Natural killer cell (primary cell): ENCODE data around the gene KRTAP9-2. TPM values are rescaled to one million over a fixed set of nuclear protein-coding genes. Genes with fewer than 3 reads are reported as not detected.
"Not testable (repeated sequence)": the region's sequence is repeated elsewhere in the genome, so short reads cannot be mapped to it uniquely, and the experiment has no call there.

Experiments
- ATAC-seq, 3 donors: fragments of 150-1000 bp in 2 of 3; fragments of 200-7000 bp in 1 of 3; cut with Tn5 transposase; 1 replicate in 1 of 3; 2 replicates in 2 of 3; pipeline ENCODE4 v1.10.0; 2021; ENCODE audit warnings: mild to moderate bottlenecking in 2 of 3, moderate library complexity in 2 of 3
- DNase-seq, 2 donors: peaks; one replicate each; pipeline versions ENCODE4 v3.0.0 to v3.0.0-alpha.2; 2013 to 2021; ENCODE audit warnings: mixed read lengths in 1 of 2
- H3K27ac ChIP-seq: one replicate; pipeline ENCODE4 v1.5.1; 2013; ENCODE audit warnings: mild to moderate bottlenecking, low read length
- H3K27me3 ChIP-seq: one replicate; pipeline ENCODE4 v1.6.1; 2013; ENCODE audit warnings: low read length; ENCODE audit not compliant: control insufficient read depth, insufficient read depth
- H3K36me3 ChIP-seq: one replicate; pipeline ENCODE4 v1.6.1; 2013; ENCODE audit warnings: low read length; ENCODE audit not compliant: control insufficient read depth, insufficient read depth
- H3K4me1 ChIP-seq: one replicate; pipeline ENCODE4 v1.6.1; 2013; ENCODE audit warnings: low read length; ENCODE audit not compliant: control insufficient read depth, insufficient read depth
- H3K4me3 ChIP-seq: one replicate; pipeline ENCODE4 v1.5.1; 2013; ENCODE audit warnings: low read length
- H3K9me3 ChIP-seq: one replicate; pipeline ENCODE4 v1.6.1; 2013; ENCODE audit warnings: low read length; ENCODE audit not compliant: control insufficient read depth, insufficient read depth
- H3K27ac Mint-ChIP-seq, 2 donors: one replicate each; pipeline ENCODE4 v1.8.0; 2022; ENCODE audit warnings: mild to moderate bottlenecking in 2 of 2, mixed read lengths in 2 of 2, moderate library complexity in 1 of 2
- H3K27me3 Mint-ChIP-seq, 2 donors: one replicate each; pipeline ENCODE4 v1.8.0; 2022; ENCODE audit warnings: low read depth in 2 of 2, mixed read lengths in 2 of 2
- H3K36me3 Mint-ChIP-seq: one replicate; pipeline ENCODE4 v1.8.0; 2022; ENCODE audit warnings: mixed read lengths
- H3K4me1 Mint-ChIP-seq, 2 donors: one replicate each; pipeline ENCODE4 v1.8.0; 2022; ENCODE audit warnings: mixed read lengths in 2 of 2
- H3K4me3 Mint-ChIP-seq: one replicate; pipeline ENCODE4 v1.8.0; 2022; ENCODE audit warnings: mild to moderate bottlenecking, moderate library complexity, mixed read lengths
- H3K9me3 Mint-ChIP-seq, 2 donors: one replicate each; pipeline ENCODE4 v1.8.0; 2022; ENCODE audit warnings: mixed read lengths in 2 of 2
- CTCF ChIP-seq: fragments of 200-600 bp; IDR thresholded peaks from one replicate; pipeline ENCODE4 v1.8.0; 2022; ENCODE audit warnings: antibody characterized with exemption
- WGBS: methylation state at CpG from one replicate; pipeline ENCODE4 v1.1.7; 2013; ENCODE audit warnings: missing lambda C conversion rate; ENCODE audit not compliant: insufficient coverage; 5-methylcytosine and 5-hydroxymethylcytosine counted together
- intact Hi-C: fragments of 100-400 bp; cut with micrococcal nuclease; formaldehyde crosslinking; loops from one replicate; pipeline ENCODE4 v1.14.2; 2022
- total RNA-seq, 4 donors: library from RNA; stranded (reverse); fragments of 120-200 nt in 1 of 4; gene quantifications; one replicate each; pipeline versions ENCODE4 v1.2.3 to v1.2.4, GENCODE V29; 2013 to 2022

KRTAP9-2 gene
- total RNA-seq, 3 donors from 2014 or later (not counting 1 experiment from before 2014, with no cell fraction given): not detected

- Mint-ChIP-seq H3K9me3 (no peaks in the 10 kb centered on the region), H3K36me3 (no peaks in the 10 kb centered on the region), H3K4me3 (no peak overlapping the region), H3K27me3 (peaks cover 22 to 34% of the 10 kb centered on the region in 2 donors), H3K4me1 (no peaks in the 10 kb centered on the region), H3K27ac (no peak overlapping the region)
- no peaks in the 10 kb centered on the region for H3K36me3 ChIP-seq
- no peak overlapping the region for H3K4me3 ChIP-seq
- intact Hi-C loops: no loop called here
- ATAC-seq (no peak), DNase-seq (no peak)
- TF ChIP-seq CTCF: no peak
- no CpG with 5 or more reads among the region's 3 CpGs for WGBS
- H3K9me3 ChIP-seq: no peaks in the 10 kb centered on the region
- no peaks in the 10 kb centered on the region for H3K4me1 ChIP-seq
- no peak overlapping the region for H3K27ac ChIP-seq
- H3K27me3 ChIP-seq: peaks cover 2% of the 10 kb centered on the region
Observed at GRCh38 chr17:41267711-41268110, 41.3 kb downstream of the KRTAP9-2 start.

GRCh38 chr17:41271323-41271722, 44.9 kb downstream of the KRTAP9-2 start:
- DNase-seq, H3K27ac ChIP-seq, H3K27me3 ChIP-seq, H3K4me3 Mint-ChIP-seq, H3K36me3 Mint-ChIP-seq, ATAC-seq, H3K4me1 ChIP-seq, H3K36me3 ChIP-seq, H3K4me3 ChIP-seq, H3K27ac Mint-ChIP-seq, H3K9me3 Mint-ChIP-seq, H3K9me3 ChIP-seq, H3K4me1 Mint-ChIP-seq, intact Hi-C loops: not testable (repeated sequence)
- H3K27me3 Mint-ChIP-seq: peaks cover 7 to 26% of the 10 kb centered on the region in 2 donors
- 53% methylated on average over 1 of the region's 1 CpG for WGBS

GRCh38 chr17:41271858-41272257, 45.4 kb downstream of the KRTAP9-2 start:
- DNase-seq (no peak), ATAC-seq (no peak)
- Histone ChIP-seq H3K4me3 (no peak overlapping the region), H3K4me1 (no peaks in the 10 kb centered on the region), H3K27ac (no peak overlapping the region), H3K27me3 (no peaks in the 10 kb centered on the region), H3K9me3 (no peaks in the 10 kb centered on the region), H3K36me3 (no peaks in the 10 kb centered on the region)
- H3K4me1 Mint-ChIP-seq: no peaks in the 10 kb centered on the region
- TF ChIP-seq CTCF: no peak
- H3K27ac Mint-ChIP-seq: no peak overlapping the region
- 57% methylated on average over 1 of the region's 1 CpG for WGBS
- H3K36me3 Mint-ChIP-seq: no peaks in the 10 kb centered on the region
- H3K9me3 Mint-ChIP-seq: no peaks in the 10 kb centered on the region
- intact Hi-C loops: no loop called here
- peaks cover 12 to 26% of the 10 kb centered on the region in 2 donors for H3K27me3 Mint-ChIP-seq
- H3K4me3 Mint-ChIP-seq: no peak overlapping the region

- not testable (repeated sequence) for ATAC-seq
Observed at GRCh38 chr17:41275648-41276190, 49.3 kb downstream of the KRTAP9-2 start, which contains the start of gene KRTAP9-7. KRTAP9-7 (plus strand) TSS chr17:41275698; CDS start chr17:41275698, 0 bp downstream.

More at GRCh38 chr17:41275648-41276190, 49.3 kb downstream of the KRTAP9-2 start, which contains the start of gene KRTAP9-7:
- H3K36me3 Mint-ChIP-seq, H3K9me3 ChIP-seq, H3K4me1 ChIP-seq, H3K9me3 Mint-ChIP-seq, H3K4me3 Mint-ChIP-seq, H3K4me3 ChIP-seq, H3K4me1 Mint-ChIP-seq, H3K27ac ChIP-seq, H3K27me3 ChIP-seq, H3K27ac Mint-ChIP-seq, H3K36me3 ChIP-seq: not testable (repeated sequence)
- 87% methylated on average over 3 of the region's 3 CpGs for WGBS
- intact Hi-C loops: loop anchor here (1.0 kb wide), 1 partner anchor 11 kb away; no protein-coding TSS in a partner anchor
- peaks cover 20 to 39% of the 10 kb centered on the region in 2 donors for H3K27me3 Mint-ChIP-seq
- peak in 1 of 2 donors; percentile 1 for DNase-seq

Other genes with a start within 250 kb of the KRTAP9-2 start
- not detected for gene KRT40, start 242.3 kb upstream of the KRTAP9-2 start, total RNA-seq
- gene KRTAP3-3, start 232.5 kb upstream of the KRTAP9-2 start, total RNA-seq: not detected
- gene KRTAP3-2, start 226.7 kb upstream of the KRTAP9-2 start, total RNA-seq: not detected
- gene KRTAP3-1, start 217.5 kb upstream of the KRTAP9-2 start, total RNA-seq: not detected
- gene KRTAP1-5, start 199.4 kb upstream of the KRTAP9-2 start, total RNA-seq: not detected
- gene KRTAP1-4, start 196.5 kb upstream of the KRTAP9-2 start, total RNA-seq: not detected
- not detected for gene KRTAP1-3, start 191.8 kb upstream of the KRTAP9-2 start, total RNA-seq
- gene KRTAP1-1, start 185.2 kb upstream of the KRTAP9-2 start, total RNA-seq: not detected
- gene KRTAP2-1, start 179.3 kb upstream of the KRTAP9-2 start, total RNA-seq: not detected
- not detected for gene KRTAP2-2, start 171.4 kb upstream of the KRTAP9-2 start, total RNA-seq
- gene KRTAP2-3, start 166.5 kb upstream of the KRTAP9-2 start, total RNA-seq: not detected
- not detected for gene KRTAP2-4, start 160.8 kb upstream of the KRTAP9-2 start, total RNA-seq
- not detected for gene KRTAP4-7, start 142.5 kb upstream of the KRTAP9-2 start, total RNA-seq
- gene KRTAP4-8, start 128.5 kb upstream of the KRTAP9-2 start, total RNA-seq: not detected
- not detected for gene KRTAP4-16, start 124.4 kb upstream of the KRTAP9-2 start, total RNA-seq
- not detected for gene KRTAP4-9, start 121.3 kb upstream of the KRTAP9-2 start, total RNA-seq
- gene KRTAP4-11, start 108.3 kb upstream of the KRTAP9-2 start, total RNA-seq: not detected
- gene KRTAP4-12, start 102.5 kb upstream of the KRTAP9-2 start, total RNA-seq: not detected
- not detected for gene KRTAP4-6, start 86.1 kb upstream of the KRTAP9-2 start, total RNA-seq
- gene KRTAP4-5, start 76.8 kb upstream of the KRTAP9-2 start, total RNA-seq: not detected
- gene KRTAP4-4, start 65.9 kb upstream of the KRTAP9-2 start, total RNA-seq: not detected
- gene KRTAP4-3, start 58.4 kb upstream of the KRTAP9-2 start, total RNA-seq: not detected
- not detected for gene KRTAP4-2, start 48.4 kb upstream of the KRTAP9-2 start, total RNA-seq
- not detected for gene KRTAP4-1, start 41.7 kb upstream of the KRTAP9-2 start, total RNA-seq
- not detected for gene KRTAP9-1, start 36.8 kb upstream of the KRTAP9-2 start, total RNA-seq
- gene KRTAP9-3, start 5.8 kb downstream of the KRTAP9-2 start, total RNA-seq: not detected
- not detected for gene KRTAP9-8, start 11.4 kb downstream of the KRTAP9-2 start, total RNA-seq
- gene KRTAP9-4, start 23.0 kb downstream of the KRTAP9-2 start, total RNA-seq: not detected
- not detected for gene KRTAP9-9, start 28.7 kb downstream of the KRTAP9-2 start, total RNA-seq
- not detected for gene KRTAP9-6, start 38.7 kb downstream of the KRTAP9-2 start, total RNA-seq
- not detected for gene KRTAP9-7, start 49.0 kb downstream of the KRTAP9-2 start, total RNA-seq
- not detected for gene KRTAP29-1, start 76.2 kb downstream of the KRTAP9-2 start, total RNA-seq
- under 1 TPM; 0.16 to 0.23 (median 0.23) TPM for gene KRTAP16-1, start 82.7 kb downstream of the KRTAP9-2 start, total RNA-seq
- not detected for gene KRTAP17-1, start 89.1 kb downstream of the KRTAP9-2 start, total RNA-seq
- gene KRT33A, start 124.2 kb downstream of the KRTAP9-2 start, total RNA-seq: not detected
- not detected for gene KRT33B, start 143.2 kb downstream of the KRTAP9-2 start, total RNA-seq
- gene KRT34, start 155.7 kb downstream of the KRTAP9-2 start, total RNA-seq: not detected
- not detected for gene KRT31, start 171.0 kb downstream of the KRTAP9-2 start, total RNA-seq
- not detected for gene KRT37, start 197.9 kb downstream of the KRTAP9-2 start, total RNA-seq
- not detected for gene KRT38, start 214.3 kb downstream of the KRTAP9-2 start, total RNA-seq
- gene KRT32, start 240.7 kb downstream of the KRTAP9-2 start, total RNA-seq: not detected